ENCODE measurements around the gene PRR14L.

- TF ChIP-seq GABPA (IDR thresholded peaks at IDR 0.05; ENCODE audit: low read depth) (no peak), TCF12 (IDR thresholded peaks at IDR 0.05) (no peak), CHD2 (IDR thresholded peaks at IDR 0.05; ENCODE audit: low read length, partially characterized antibody) (no peak), TEAD4 (IDR thresholded peaks at IDR 0.05; ENCODE audit: borderline replicate concordance, insufficient read depth) (no peak), CTCF (IDR thresholded peaks at IDR 0.05) (no peak), TAF1 (IDR thresholded peaks at IDR 0.05; ENCODE audit: borderline replicate concordance, low read depth, low read length) (no peak), USF2 (IDR thresholded peaks at IDR 0.05; ENCODE audit: borderline replicate concordance, low read depth, low read length) (no peak), YY1 (IDR thresholded peaks at IDR 0.05; ENCODE audit: low read depth) (no peak), MAX (IDR thresholded peaks at IDR 0.05; ENCODE audit: low read depth) (no peak), JUND (IDR thresholded peaks at IDR 0.05) (no peak)
Measured at GRCh38 chr22:31789803-31790202, 39.9 kb upstream of the PRR14L start.
